RWPE2 (cell line): ENCODE data around the gene CYP1A2.

Source experiments
- ATAC-seq: fragments of 200-7000 bp; cut with Tn5 transposase; 3 replicates; pipeline ENCODE4 v1.9.1; 2021; ENCODE audit warnings: low read depth
- DNase-seq: peaks from one replicate; pipeline ENCODE4 v3.0.0-alpha.2; 2020; ENCODE audit warnings: low spot score
- H3K27ac ChIP-seq: fragments of 450-650 bp; 2 replicates; pipeline ENCODE4 v1.5.1; 2017; ENCODE audit warnings: mild to moderate bottlenecking; ENCODE audit not compliant: poor library complexity, severe bottlenecking
- H3K27me3 ChIP-seq: fragments of 250-450 bp; sonication (Bioruptor Pico); 2 replicates; pipeline ENCODE4 v1.5.1; 2021; ENCODE audit warnings: mild to moderate bottlenecking, moderate library complexity; ENCODE audit not compliant: insufficient read depth, poor library complexity, severe bottlenecking
- H3K36me3 ChIP-seq: fragments of 250-450 bp; sonication (Bioruptor Pico); 2 replicates; pipeline ENCODE4 v1.5.1; 2020; ENCODE audit warnings: low read depth, mild to moderate bottlenecking, moderate library complexity
- H3K4me1 ChIP-seq: fragments of 250-450 bp; sonication (Bioruptor Pico); 2 replicates; pipeline ENCODE4 v1.5.1; 2021; ENCODE audit warnings: mild to moderate bottlenecking, moderate library complexity; ENCODE audit not compliant: insufficient read depth, poor library complexity, severe bottlenecking
- H3K4me3 ChIP-seq: fragments of 250-450 bp; sonication (Bioruptor Pico); 2 replicates; pipeline ENCODE4 v1.5.1; 2021; ENCODE audit warnings: mild to moderate bottlenecking, moderate library complexity; ENCODE audit not compliant: severe bottlenecking
- H3K9me3 ChIP-seq: fragments of 250-450 bp; sonication (Bioruptor Pico); 2 replicates; pipeline ENCODE4 v1.5.1; 2021; ENCODE audit warnings: mild to moderate bottlenecking, moderate library complexity; ENCODE audit not compliant: severe bottlenecking
- CTCF ChIP-seq: fragments of 450-650 bp; IDR thresholded peaks from one replicate; pipeline ENCODE4 v1.5.1; 2017; ENCODE audit warnings: mild to moderate bottlenecking, moderate library complexity; ENCODE audit not compliant: poor library complexity, severe bottlenecking

Gene CYP1A2

GRCh38 chr15:74800559-74801094 is 52.0 kb downstream of the CYP1A2 start:
- no peaks in the 10 kb centered on the region for H3K9me3 ChIP-seq
- TF ChIP-seq CTCF = no peak
- H3K27me3 ChIP-seq = no peaks in the 10 kb centered on the region
- peaks cover 20% of the 10 kb centered on the region for H3K4me1 ChIP-seq
- H3K4me3 ChIP-seq = no peak overlapping the region
- peak overlapping the region; percentile 76 for H3K27ac ChIP-seq
- H3K36me3 ChIP-seq = peaks cover 51% of the 10 kb centered on the region
- ATAC-seq (no peak), DNase-seq (no peak)

- ATAC-seq = no peak
- H3K36me3 ChIP-seq = peaks cover 49% of the 10 kb centered on the region
These were observed 52.8 kb downstream of the CYP1A2 start for GRCh38 chr15:74801311-74801997.

GRCh38 chr15:74802290-74802689 is 53.6 kb downstream of the CYP1A2 start:
- H3K4me3 ChIP-seq = no peak overlapping the region
- TF ChIP-seq CTCF = no peak
- ATAC-seq (no peak), DNase-seq (no peak)
- H3K27me3 ChIP-seq = no peaks in the 10 kb centered on the region
- H3K36me3 ChIP-seq = peaks cover 49% of the 10 kb centered on the region
- no peaks in the 10 kb centered on the region for H3K9me3 ChIP-seq
- H3K27ac ChIP-seq = no peak overlapping the region
- H3K4me1 ChIP-seq = peaks cover 13% of the 10 kb centered on the region

More at GRCh38 chr15:74801311-74801997, 52.8 kb downstream of the CYP1A2 start:
- Histone ChIP-seq H3K4me1 (peaks cover 13% of the 10 kb centered on the region), H3K27me3 (no peaks in the 10 kb centered on the region), H3K4me3 (no peak overlapping the region), H3K27ac (no peak overlapping the region), H3K9me3 (no peaks in the 10 kb centered on the region)
- DNase-seq = no peak
- TF ChIP-seq CTCF = no peak

GRCh38 chr15:74802862-74803447 is 54.3 kb downstream of the CYP1A2 start:
- H3K36me3 ChIP-seq = peaks cover 48% of the 10 kb centered on the region

More at GRCh38 chr15:74802862-74803447, 54.3 kb downstream of the CYP1A2 start:
- H3K4me3 ChIP-seq = no peak overlapping the region
- ATAC-seq (no peak), DNase-seq (no peak)
- no peak overlapping the region for H3K27ac ChIP-seq
- no peaks in the 10 kb centered on the region for H3K27me3 ChIP-seq
- H3K9me3 ChIP-seq = no peaks in the 10 kb centered on the region
- no peak for TF ChIP-seq CTCF
- peaks cover 16% of the 10 kb centered on the region for H3K4me1 ChIP-seq
